ENCODE results near the gene TSC22D3. TPM values are rescaled to one million over a fixed set of nuclear protein-coding genes. Genes with fewer than 3 reads are reported as not detected.
"Not testable (repeated sequence)": the region's sequence is repeated elsewhere in the genome, so short reads cannot be mapped to it uniquely, and the experiment has no call there.

TSC22D3 gene
- total and polyA plus RNA-seq, 12 donors = 26.3 to 153 (median 36.9) TPM

GRCh38 chrX:107818900-107819521 lies 43.4 kb upstream of the TSC22D3 start:
- intact Hi-C loops (cut with DNase I) = no loop called here
- H3K9me3 ChIP-seq = peaks cover 0 to 19% (median 0%) of the 10 kb centered on the region in 11 donors
- H3K4me1 ChIP-seq = peaks cover 0 to 11% (median 0%) of the 10 kb centered on the region in 9 donors
- ATAC-seq (no peak), DNase-seq (no peak)
- no peak overlapping the region for H3K4me3 ChIP-seq
- no peaks in the 10 kb centered on the region for H3K36me3 ChIP-seq
- peaks cover 0 to 29% (median 0%) of the 10 kb centered on the region in 7 donors for H3K27me3 ChIP-seq
- TF ChIP-seq CTCF (IDR thresholded peaks at IDR 0.05) = no peak
- H3K27ac ChIP-seq = no peak overlapping the region

- H3K27ac ChIP-seq; H3K9me3 ChIP-seq; H3K36me3 ChIP-seq; intact Hi-C loops (cut with DNase I); ATAC-seq; H3K4me3 ChIP-seq; H3K4me1 ChIP-seq; DNase-seq: not testable (repeated sequence)
- peaks cover 0 to 65% (median 0%) of the 10 kb centered on the region in 7 donors for H3K27me3 ChIP-seq
- WGBS, 2 donors = 91 to 96% methylated on average over 8 to 10 of the region's 10 CpGs
Measured at GRCh38 chrX:107810053-107810452, 34.5 kb upstream of the TSC22D3 start.

GRCh38 chrX:107805179-107805578 lies 29.6 kb upstream of the TSC22D3 start:
- Histone ChIP-seq H3K27me3 (peaks cover 0 to 58% (median 0%) of the 10 kb centered on the region in 7 donors), H3K4me3 (no peak overlapping the region), H3K27ac (no peak overlapping the region), H3K36me3 (no peaks in the 10 kb centered on the region), H3K9me3 (peaks cover 0 to 20% (median 0%) of the 10 kb centered on the region in 11 donors), H3K4me1 (no peaks in the 10 kb centered on the region)
- TF ChIP-seq CTCF (IDR thresholded peaks at IDR 0.05) = no peak
- WGBS, 2 donors = 89 to 93% methylated on average over 3 of the region's 3 CpGs
- intact Hi-C loops (cut with DNase I) = no loop called here
- no peak for ATAC-seq
- DNase-seq = no peak

- H3K9me3 ChIP-seq = peaks cover 0 to 20% (median 0%) of the 10 kb centered on the region in 11 donors
- DNase-seq (no peak), ATAC-seq (no peak)
- no peak for TF ChIP-seq CTCF (IDR thresholded peaks at IDR 0.05)
- intact Hi-C loops (cut with DNase I) = no loop called here
- WGBS, 2 donors = 90 to 93% methylated on average over 1 of the region's 1 CpG
- no peaks in the 10 kb centered on the region for H3K36me3 ChIP-seq
- H3K27me3 ChIP-seq = peaks cover 0 to 60% (median 0%) of the 10 kb centered on the region in 7 donors
- no peak overlapping the region for H3K4me3 ChIP-seq
- no peaks in the 10 kb centered on the region for H3K4me1 ChIP-seq
- no peak overlapping the region for H3K27ac ChIP-seq
Measured at GRCh38 chrX:107804427-107804826, 28.8 kb upstream of the TSC22D3 start.

- no peak for DNase-seq
- intact Hi-C loops (cut with DNase I) = loop anchor here in 1 of 10 donors (10.0 kb wide), 1 partner anchor 107 kb away; no protein-coding TSS in a partner anchor
- H3K9me3 ChIP-seq = no peaks in the 10 kb centered on the region
- H3K4me1 ChIP-seq = peaks cover 0 to 5% (median 0%) of the 10 kb centered on the region in 9 donors
- H3K36me3 ChIP-seq = no peaks in the 10 kb centered on the region
- no peak overlapping the region for H3K27ac ChIP-seq
- peak in 1 of 8 donors; percentile 16 for ATAC-seq
- WGBS, 2 donors = 21 to 53% methylated on average over 1 of the region's 1 CpG
- H3K27me3 ChIP-seq = peaks cover 0 to 68% (median 0%) of the 10 kb centered on the region in 7 donors
- H3K4me3 ChIP-seq = no peak overlapping the region
- TF ChIP-seq CTCF (IDR thresholded peaks at IDR 0.05) = no peak
Measured at GRCh38 chrX:107787827-107788226, 12.2 kb upstream of the TSC22D3 start.

Data from heart right ventricle (tissue), 16 donors.